GM12892 (cell line): ENCODE results near the gene TMEM207.

ENCODE experiments used
- POLR2AphosphoS5 ChIP-seq: IDR thresholded peaks from 2 replicates; pipeline ENCODE4 v1.6.1; 2011; ENCODE audit warnings: low read depth, low read length, control low read depth
- TAF1 ChIP-seq: IDR thresholded peaks from 2 replicates; pipeline ENCODE4 v1.6.1; 2011; ENCODE audit warnings: low read depth, mild to moderate bottlenecking, control low read depth, low read length, borderline replicate concordance

- TF ChIP-seq POLR2AphosphoS5 (no peak), TAF1 (no peak)
Observed at GRCh38 chr3:190429681-190430080, 20.0 kb downstream of the TMEM207 start.
